ENCODE results near the gene VDAC1. TPM values are rescaled to one million over a fixed set of nuclear protein-coding genes. Genes with fewer than 3 reads are reported as not detected.

The VDAC1 gene
- total and polyA plus RNA-seq, 10 of the 15 experiments (the other 5 are each of a cell fraction or from before 2014, with no cell fraction given): 245 to 488 (median 349) TPM

- ATAC-seq (no peak), FAIRE-seq (no peak), DNase-seq (ENCODE audit: low read depth, low spot score) (no peak)
- no TSS peak for BruUV-seq (replicated peaks)
- Histone ChIP-seq H3K9me3 (replicated peaks; ENCODE audit: control insufficient read depth, insufficient read depth, low read length) (no peaks in the 10 kb centered on the region), H3K27ac (ENCODE audit: control insufficient read depth, insufficient read depth) (no peak overlapping the region), H3K36me3 (ENCODE audit: control insufficient read depth in 2 of 2, insufficient read depth in 2 of 2, low read length in 1 of 2) (no peaks in the 10 kb centered on the region), H3K27me3 (replicated peaks in 1 of 2; ENCODE audit: control insufficient read depth in 2 of 2, insufficient read depth in 2 of 2, low read length in 1 of 2) (no peaks in the 10 kb centered on the region), H2AFZ (ENCODE audit: control insufficient read depth, low read depth, low read length) (no peak overlapping the region), H3K4me1 (ENCODE audit: control insufficient read depth, insufficient read depth, low read length) (peaks cover 24% of the 10 kb centered on the region), H3K4me3 (no peak overlapping the region), H3K4me2 (ENCODE audit: control insufficient read depth, insufficient read depth) (no peak overlapping the region), H3K9ac (ENCODE audit: control insufficient read depth, insufficient read depth, low read length) (no peak overlapping the region), H3K79me2 (ENCODE audit: control insufficient read depth, insufficient read depth, low read length) (no peaks in the 10 kb centered on the region), H4K20me1 (ENCODE audit: control insufficient read depth, insufficient read depth) (no peaks in the 10 kb centered on the region)
- TF ChIP-seq SREBF2 (IDR thresholded peaks at IDR 0.05; ENCODE audit: low read length): no peak
- no peak for TF ChIP-seq E4F1 (IDR thresholded peaks at IDR 0.05; ENCODE audit: borderline replicate concordance, partially characterized antibody)
- no peak for TF ChIP-seq MEF2A (IDR thresholded peaks at IDR 0.05; ENCODE audit: insufficient read depth, low read depth, low read length)
- no peak for TF ChIP-seq ETV6 (conservative IDR thresholded peaks at IDR 0.05 in 1 of 2, IDR thresholded peaks at IDR 0.05 in 1 of 2; ENCODE audit: borderline replicate concordance in 1 of 2, low read depth in 1 of 2)
- no peak for TF ChIP-seq RAD51 (IDR thresholded peaks at IDR 0.05)
- no peak for TF ChIP-seq GABPA (IDR thresholded peaks at IDR 0.05; ENCODE audit: low read depth)
- TF ChIP-seq TCF3 (IDR thresholded peaks at IDR 0.05; ENCODE audit: borderline replicate concordance, insufficient read depth, low read depth, low read length): no peak
- no peak for TF ChIP-seq ZBTB11 (CRISPR knock-in tag; IDR thresholded peaks at IDR 0.05)
- TF ChIP-seq BHLHE40 (IDR thresholded peaks at IDR 0.05; ENCODE audit: borderline replicate concordance in 1 of 2, low read depth in 2 of 2, low read length in 1 of 2): no peak
- no peak for TF ChIP-seq NKRF (conservative IDR thresholded peaks at IDR 0.05)
- TF ChIP-seq ZBED1 (IDR thresholded peaks at IDR 0.05; ENCODE audit: borderline replicate concordance): no peak
- TF ChIP-seq NR2F1 (conservative IDR thresholded peaks at IDR 0.05): no peak
- no peak for TF ChIP-seq SP1 (IDR thresholded peaks at IDR 0.05; ENCODE audit: low read depth, low read length)
- no peak for TF ChIP-seq ATF3 (IDR thresholded peaks at IDR 0.05; ENCODE audit: borderline replicate concordance, extremely low read depth, low read depth, low read length)
- TF ChIP-seq FOS (IDR thresholded peaks at IDR 0.05; ENCODE audit: borderline replicate concordance, extremely low read depth, insufficient read length): no peak
- ChIA-PET POLR2A (no interaction called here), CTCF (interaction anchor here (0.9 to 18.2 kb wide), 6 partner anchors 10 to 251 kb away, joined by 3 to 792 read pairs (median 3); no protein-coding TSS in a partner anchor), RAD21 (ENCODE audit: unreplicated experiment) (interaction anchor here (1.0 to 2.0 kb wide), 3 partner anchors 73 to 109 kb away, joined by 3 to 5 read pairs (median 3); no protein-coding TSS in a partner anchor), SMC1A (ENCODE audit: uncharacterized antibody, unreplicated experiment) (interaction anchor here (1.5 to 18.2 kb wide), 3 partner anchors 12 to 106 kb away, joined by 3 to 441 read pairs (median 177); no protein-coding TSS in a partner anchor)
- in situ Hi-C loops (cut with MboI) (no loop called here), intact Hi-C loops (cut with micrococcal nuclease; ENCODE audit: unreplicated experiment) (no loop called here)
- 70% methylated on average over 3 of the region's 3 CpGs for WGBS (ENCODE audit: insufficient coverage, insufficient replicate concordance, low lambda C conversion rate, missing lambda C conversion rate)
Observed at GRCh38 chr5:134038138-134038537, 33.4 kb upstream of the VDAC1 start.
